Left ventricle myocardium superior (tissue), 1 donor: Measurements from ENCODE around the gene ISCU. TPM values are rescaled to one million over a fixed set of nuclear protein-coding genes. Genes with fewer than 3 reads are reported as not detected.
"Not testable (repeated sequence)": the region's sequence is repeated elsewhere in the genome, so short reads cannot be mapped to it uniquely, and the experiment has no call there.

Experiments used
- ATAC-seq: fragments of 200-7000 bp; cut with Tn5 transposase; one replicate; pipeline ENCODE4 v1.9.1; 2020; ENCODE audit warnings: mild to moderate bottlenecking, moderate library complexity
- DNase-seq: peaks from one replicate; pipeline ENCODE4 v3.0.0-alpha.2; 2020
- intact Hi-C: fragments of 100-400 bp; cut with micrococcal nuclease; formaldehyde crosslinking; loops from one replicate; pipeline ENCODE4 v1.11.0; 2022
- total RNA-seq: library from RNA; stranded (reverse); fragmentation: NEBNext Ultra II Directional; extraction: Animal tissue kit (Norgen Biotek cat#: 25700); gene quantifications from one replicate; pipeline ENCODE4 v1.2.1, GENCODE V29; 2021
- donor health status: DM: no; HTN: yes; CAD: no; lungs with severe emphysema.

ISCU gene
- total RNA-seq, 1 donor from 2014 or later: 468 TPM

- DNase-seq: no peak
- ATAC-seq: no peak
- intact Hi-C loops: no loop called here
Measured at GRCh38 chr12:108582509-108582908, 20.1 kb downstream of the ISCU start.

GRCh38 chr12:108582978-108583770, 20.8 kb downstream of the ISCU start:
- intact Hi-C loops: no loop called here
- no peak for ATAC-seq
- DNase-seq: no peak

- DNase-seq: no peak
- intact Hi-C loops: no loop called here
Measured at GRCh38 chr12:108583991-108584390, 21.6 kb downstream of the ISCU start.

GRCh38 chr12:108584456-108585065, 22.2 kb downstream of the ISCU start:
- DNase-seq (no peak), ATAC-seq (no peak)
- intact Hi-C loops: no loop called here

More at GRCh38 chr12:108583991-108584390, 21.6 kb downstream of the ISCU start:
- ATAC-seq: no peak

- intact Hi-C loops: no loop called here
- ATAC-seq (no peak), DNase-seq (no peak)
Measured at GRCh38 chr12:108585864-108586263, 23.5 kb downstream of the ISCU start.

- DNase-seq (no peak), ATAC-seq (no peak)
- intact Hi-C loops: no loop called here
Measured at GRCh38 chr12:108586306-108586705, 23.9 kb downstream of the ISCU start.

- ATAC-seq: peak; percentile 42
- intact Hi-C loops: no loop called here
- no peak for DNase-seq
Measured at GRCh38 chr12:108587826-108588225, 25.4 kb downstream of the ISCU start.

GRCh38 chr12:108589028-108589839, 26.8 kb downstream of the ISCU start:
- intact Hi-C loops: no loop called here
- ATAC-seq: peak; percentile 51
- no peak for DNase-seq

- ATAC-seq (no peak), DNase-seq (no peak)
- intact Hi-C loops: no loop called here
Measured at GRCh38 chr12:108589840-108590229, 27.4 kb downstream of the ISCU start.

- ATAC-seq, DNase-seq, intact Hi-C loops: not testable (repeated sequence)
Measured at GRCh38 chr12:108590463-108590862, 28.1 kb downstream of the ISCU start.

GRCh38 chr12:108591267-108591980, 29.0 kb downstream of the ISCU start:
- intact Hi-C loops: no loop called here
- DNase-seq: no peak

GRCh38 chr12:108592033-108592909, 29.9 kb downstream of the ISCU start:
- ATAC-seq (no peak), DNase-seq (no peak)
- intact Hi-C loops: no loop called here

More at GRCh38 chr12:108591267-108591980, 29.0 kb downstream of the ISCU start:
- no peak for ATAC-seq

GRCh38 chr12:108594323-108594903, 32.0 kb downstream of the ISCU start:
- intact Hi-C loops: no loop called here
- no peak for ATAC-seq

GRCh38 chr12:108594960-108595710, 32.7 kb downstream of the ISCU start:
- DNase-seq (no peak), ATAC-seq (no peak)
- intact Hi-C loops: no loop called here

More at GRCh38 chr12:108594323-108594903, 32.0 kb downstream of the ISCU start:
- no peak for DNase-seq

- DNase-seq (no peak), ATAC-seq (no peak)
- intact Hi-C loops: no loop called here
Measured at GRCh38 chr12:108595711-108596647, 33.6 kb downstream of the ISCU start.

- ATAC-seq: no peak
- no peak for DNase-seq
- intact Hi-C loops: no loop called here
Measured at GRCh38 chr12:108596854-108597558, 34.6 kb downstream of the ISCU start.
